ENCODE data around the gene GFPT2. TPM values are rescaled to one million over a fixed set of nuclear protein-coding genes. Genes with fewer than 3 reads are reported as not detected.

GFPT2 gene
- total and polyA plus RNA-seq, 10 of the 15 experiments (the other 5 are each of a cell fraction or from before 2014, with no cell fraction given) = 0.05 to 0.33 (median 0.11) TPM; not detected in 4

DNA sequence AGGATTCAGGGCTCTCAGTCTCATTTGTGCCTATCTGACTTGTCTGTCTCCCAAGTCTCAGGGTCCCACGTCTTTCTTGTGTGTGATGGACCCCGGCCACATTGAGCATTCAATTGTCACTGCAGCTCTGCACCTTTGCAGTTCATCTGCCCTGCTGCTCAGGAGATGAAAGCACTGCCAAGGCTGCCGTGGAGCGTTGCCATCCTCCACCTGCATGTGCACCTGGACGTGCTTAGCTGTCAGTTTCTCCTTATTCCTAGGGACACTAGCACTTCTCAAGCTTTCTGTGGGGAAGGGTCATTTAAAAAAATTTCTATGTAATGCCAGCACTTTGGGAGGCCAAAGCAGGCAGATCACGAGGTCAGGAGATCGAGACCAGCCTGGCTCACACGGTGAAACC is 22.8 kb upstream of the GFPT2 start:
- H2AFZ ChIP-seq (ENCODE audit: control insufficient read depth, low read depth, low read length) = no peak overlapping the region
- H4K20me1 ChIP-seq (ENCODE audit: control insufficient read depth, insufficient read depth) = no peaks in the 10 kb centered on the region
- H3K4me2 ChIP-seq (ENCODE audit: control insufficient read depth, insufficient read depth) = no peak overlapping the region
- DNase-seq (ENCODE audit: low read depth, low spot score) (no peak), FAIRE-seq (no peak), ATAC-seq (no peak)
- H3K27me3 ChIP-seq (replicated peaks in 1 of 2; ENCODE audit: control insufficient read depth in 2 of 2, insufficient read depth in 2 of 2, low read length in 1 of 2) = no peaks in the 10 kb centered on the region; a peak in 4 of 4 replicates
- no peak overlapping the region for H3K9ac ChIP-seq (ENCODE audit: control insufficient read depth, insufficient read depth, low read length)
- H3K36me3 ChIP-seq (ENCODE audit: control insufficient read depth in 2 of 2, insufficient read depth in 2 of 2, low read length in 1 of 2) = no peaks in the 10 kb centered on the region
- no peak overlapping the region for H3K4me3 ChIP-seq
- no TSS peak for BruUV-seq (replicated peaks)
- ChIA-PET CTCF (no interaction called here), POLR2A (no interaction called here), RAD21 (ENCODE audit: unreplicated experiment) (no interaction called here), SMC1A (ENCODE audit: uncharacterized antibody, unreplicated experiment) (no interaction called here)
- no peaks in the 10 kb centered on the region for H3K9me3 ChIP-seq (replicated peaks; ENCODE audit: control insufficient read depth, insufficient read depth, low read length)
- in situ Hi-C loops (cut with MboI) = no loop called here
- H3K4me1 ChIP-seq (ENCODE audit: control insufficient read depth, insufficient read depth, low read length) = no peaks in the 10 kb centered on the region
- WGBS (ENCODE audit: insufficient coverage, insufficient replicate concordance, low lambda C conversion rate, missing lambda C conversion rate) = 36% methylated on average over 8 of the region's 8 CpGs
- TF ChIP-seq NFYA (IDR thresholded peaks at IDR 0.05; ENCODE audit: borderline replicate concordance, low read depth, low read length) (no peak), CEBPB (IDR thresholded peaks at IDR 0.05; ENCODE audit: borderline replicate concordance in 1 of 2, low read depth in 2 of 2, low read length in 2 of 2) (no peak), ZSCAN29 (IDR thresholded peaks at IDR 0.05) (no peak), WRNIP1 (IDR thresholded peaks at IDR 0.05; ENCODE audit: borderline replicate concordance, low read depth, low read length) (no peak), BMI1 (IDR thresholded peaks at IDR 0.05; ENCODE audit: borderline replicate concordance) (no peak), SUPT20H (IDR thresholded peaks at IDR 0.05; ENCODE audit: borderline replicate concordance, control insufficient read depth, low read depth, low read length) (no peak)
- H3K27ac ChIP-seq (ENCODE audit: control insufficient read depth, insufficient read depth) = no peak overlapping the region
- intact Hi-C loops (cut with micrococcal nuclease; ENCODE audit: unreplicated experiment) = no loop called here
- H3K79me2 ChIP-seq (ENCODE audit: control insufficient read depth, insufficient read depth, low read length) = no peaks in the 10 kb centered on the region

GRCh38 chr5:180375291-180375690 is 22.2 kb upstream of the GFPT2 start:
- Histone ChIP-seq H2AFZ (ENCODE audit: control insufficient read depth, low read depth, low read length) (no peak overlapping the region), H3K36me3 (ENCODE audit: control insufficient read depth in 2 of 2, insufficient read depth in 2 of 2, low read length in 1 of 2) (no peaks in the 10 kb centered on the region), H3K79me2 (ENCODE audit: control insufficient read depth, insufficient read depth, low read length) (no peaks in the 10 kb centered on the region), H3K4me1 (ENCODE audit: control insufficient read depth, insufficient read depth, low read length) (no peaks in the 10 kb centered on the region), H3K9me3 (replicated peaks; ENCODE audit: control insufficient read depth, insufficient read depth, low read length) (no peaks in the 10 kb centered on the region), H3K4me3 (no peak overlapping the region), H3K27ac (ENCODE audit: control insufficient read depth, insufficient read depth) (no peak overlapping the region), H3K9ac (ENCODE audit: control insufficient read depth, insufficient read depth, low read length) (no peak overlapping the region), H4K20me1 (ENCODE audit: control insufficient read depth, insufficient read depth) (no peaks in the 10 kb centered on the region), H3K4me2 (ENCODE audit: control insufficient read depth, insufficient read depth) (no peak overlapping the region), H3K27me3 (replicated peaks in 1 of 2; ENCODE audit: control insufficient read depth in 2 of 2, insufficient read depth in 2 of 2, low read length in 1 of 2) (no peaks in the 10 kb centered on the region; a peak in 4 of 4 replicates)
- intact Hi-C loops (cut with micrococcal nuclease; ENCODE audit: unreplicated experiment) (no loop called here), in situ Hi-C loops (cut with MboI) (no loop called here)
- WGBS (ENCODE audit: insufficient coverage, insufficient replicate concordance, low lambda C conversion rate, missing lambda C conversion rate) = 52% methylated on average over 9 of the region's 9 CpGs
- DNase-seq (ENCODE audit: low read depth, low spot score) (no peak), FAIRE-seq (no peak), ATAC-seq (no peak)
- BruUV-seq (replicated peaks) = no TSS peak
- ChIA-PET POLR2A (no interaction called here), CTCF (no interaction called here), RAD21 (ENCODE audit: unreplicated experiment) (no interaction called here), SMC1A (ENCODE audit: uncharacterized antibody, unreplicated experiment) (no interaction called here)
- TF ChIP-seq HDAC2 (IDR thresholded peaks at IDR 0.05) (no peak), NFXL1 (IDR thresholded peaks at IDR 0.05; ENCODE audit: borderline replicate concordance) (no peak), NR2C1 (IDR thresholded peaks at IDR 0.05) (no peak), MEF2A (IDR thresholded peaks at IDR 0.05; ENCODE audit: insufficient read depth, low read depth, low read length) (no peak), FOS (IDR thresholded peaks at IDR 0.05; ENCODE audit: borderline replicate concordance, extremely low read depth, insufficient read length) (no peak), ZNF207 (IDR thresholded peaks at IDR 0.05; ENCODE audit: borderline replicate concordance) (no peak), HCFC1 (IDR thresholded peaks at IDR 0.05; ENCODE audit: low read length) (no peak)
- TF ChIP-seq, protein P1, sequence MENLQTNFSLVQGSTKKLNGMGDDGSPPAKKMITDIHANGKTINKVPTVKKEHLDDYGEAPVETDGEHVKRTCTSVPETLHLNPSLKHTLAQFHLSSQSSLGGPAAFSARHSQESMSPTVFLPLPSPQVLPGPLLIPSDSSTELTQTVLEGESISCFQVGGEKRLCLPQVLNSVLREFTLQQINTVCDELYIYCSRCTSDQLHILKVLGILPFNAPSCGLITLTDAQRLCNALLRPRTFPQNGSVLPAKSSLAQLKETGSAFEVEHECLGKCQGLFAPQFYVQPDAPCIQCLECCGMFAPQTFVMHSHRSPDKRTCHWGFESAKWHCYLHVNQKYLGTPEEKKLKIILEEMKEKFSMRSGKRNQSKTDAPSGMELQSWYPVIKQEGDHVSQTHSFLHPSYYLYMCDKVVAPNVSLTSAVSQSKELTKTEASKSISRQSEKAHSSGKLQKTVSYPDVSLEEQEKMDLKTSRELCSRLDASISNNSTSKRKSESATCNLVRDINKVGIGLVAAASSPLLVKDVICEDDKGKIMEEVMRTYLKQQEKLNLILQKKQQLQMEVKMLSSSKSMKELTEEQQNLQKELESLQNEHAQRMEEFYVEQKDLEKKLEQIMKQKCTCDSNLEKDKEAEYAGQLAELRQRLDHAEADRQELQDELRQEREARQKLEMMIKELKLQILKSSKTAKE (IDR thresholded peaks at IDR 0.05; ENCODE audit: low read depth, poor library complexity, severe bottlenecking) = no peak
- TF ChIP-seq, protein P2, sequence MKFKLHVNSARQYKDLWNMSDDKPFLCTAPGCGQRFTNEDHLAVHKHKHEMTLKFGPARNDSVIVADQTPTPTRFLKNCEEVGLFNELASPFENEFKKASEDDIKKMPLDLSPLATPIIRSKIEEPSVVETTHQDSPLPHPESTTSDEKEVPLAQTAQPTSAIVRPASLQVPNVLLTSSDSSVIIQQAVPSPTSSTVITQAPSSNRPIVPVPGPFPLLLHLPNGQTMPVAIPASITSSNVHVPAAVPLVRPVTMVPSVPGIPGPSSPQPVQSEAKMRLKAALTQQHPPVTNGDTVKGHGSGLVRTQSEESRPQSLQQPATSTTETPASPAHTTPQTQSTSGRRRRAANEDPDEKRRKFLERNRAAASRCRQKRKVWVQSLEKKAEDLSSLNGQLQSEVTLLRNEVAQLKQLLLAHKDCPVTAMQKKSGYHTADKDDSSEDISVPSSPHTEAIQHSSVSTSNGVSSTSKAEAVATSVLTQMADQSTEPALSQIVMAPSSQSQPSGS (IDR thresholded peaks at IDR 0.05; ENCODE audit: low read length) = no peak

Data from GM12878 (cell line).